Breast epithelium (tissue), 4 donors: Measurements from ENCODE around the gene DIPK1C. TPM values are rescaled to one million over a fixed set of nuclear protein-coding genes. Genes with fewer than 3 reads are reported as not detected.

Experiments used
- DNase-seq, 2 donors: peaks; one replicate each; pipeline ENCODE4 v3.0.0-alpha.2; 2019; ENCODE audit warnings: low spot score in 2 of 2
- H3K27ac ChIP-seq, 2 donors: fragments of 200-600 bp; sonication (generic) in 1 of 2; one replicate each; pipeline ENCODE4 v1.5.1; 2016 to 2019; ENCODE audit warnings: mild to moderate bottlenecking in 1 of 2
- H3K27me3 ChIP-seq, 2 donors: fragments of 200-600 bp; sonication (generic) in 1 of 2; one replicate each; pipeline versions ENCODE4 v1.5.1 to v1.6.0; 2017 to 2019; ENCODE audit warnings: control low read depth in 1 of 2, mild to moderate bottlenecking in 1 of 2
- H3K36me3 ChIP-seq: fragments of 200-600 bp; one replicate; pipeline ENCODE4 v1.5.1; 2019
- H3K4me1 ChIP-seq, 2 donors: fragments of 200-600 bp; sonication (generic); one replicate each; pipeline ENCODE4 v1.5.1; 2016 to 2019; ENCODE audit warnings: control low read depth in 1 of 2
- H3K4me3 ChIP-seq, 3 donors: fragments of 200-600 bp; sonication (generic); 1 replicate in 2 of 3; 2 replicates in 1 of 3; pipeline ENCODE4 v1.5.1; 2016 to 2019; ENCODE audit warnings: mild to moderate bottlenecking in 3 of 3, moderate library complexity in 2 of 3
- H3K9me3 ChIP-seq, 2 donors: fragments of 200-600 bp; sonication (generic) in 1 of 2; one replicate each; pipeline ENCODE4 v1.5.1; 2016 to 2019; ENCODE audit warnings: control low read depth in 1 of 2
- CTCF ChIP-seq, 3 donors: fragments of 450-650 bp; IDR thresholded peaks; one replicate each; pipeline ENCODE4 v1.5.1; 2016 to 2017; ENCODE audit warnings: antibody characterized with exemption in 3 of 3, mild to moderate bottlenecking in 3 of 3, moderate library complexity in 3 of 3
- POLR2A ChIP-seq: fragments of 450-650 bp; IDR thresholded peaks from one replicate; pipeline ENCODE4 v1.6.1; 2016; ENCODE audit warnings: antibody characterized with exemption, mild to moderate bottlenecking, moderate library complexity
- POLR2AphosphoS5 ChIP-seq, 3 donors: sonication (generic); formaldehyde crosslinking; IDR thresholded peaks; one replicate each; pipeline ENCODE4 v1.6.1; 2017; ENCODE audit warnings: antibody characterized with exemption in 3 of 3
- intact Hi-C: fragments of 100-400 bp; cut with DNase I; formaldehyde crosslinking; loops from one replicate; pipeline ENCODE4 v1.15.1; 2023; ENCODE audit warnings: low total_unique reads
- total RNA-seq, 3 donors: library from RNA; depleted of rRNA; stranded (reverse); fragments of >200 nt; gene quantifications; one replicate each; pipeline ENCODE4 v1.1.0, GENCODE V29; 2016

The DIPK1C gene
- total RNA-seq, 3 donors from 2014 or later = 0.16 TPM; not detected in 2

GRCh38 chr18:74477771-74478170, 20.7 kb upstream of the DIPK1C start:
- H3K4me3 ChIP-seq = no peak overlapping the region
- no peaks in the 10 kb centered on the region for H3K27me3 ChIP-seq
- no peaks in the 10 kb centered on the region for H3K9me3 ChIP-seq
- H3K4me1 ChIP-seq = no peaks in the 10 kb centered on the region
- intact Hi-C loops = no loop called here
- H3K27ac ChIP-seq = no peak overlapping the region
- TF ChIP-seq POLR2AphosphoS5 (IDR thresholded peaks at IDR 0.05) (no peak), POLR2A (no peak), CTCF (IDR thresholded peaks at IDR 0.05) (no peak)
- H3K36me3 ChIP-seq = no peaks in the 10 kb centered on the region
- no peak for DNase-seq

GRCh38 chr18:74476140-74476539, 19.0 kb upstream of the DIPK1C start:
- H3K27ac ChIP-seq = no peak overlapping the region
- no peak for DNase-seq
- no peaks in the 10 kb centered on the region for H3K4me1 ChIP-seq
- no peak for TF ChIP-seq POLR2A
- peak in 1 of 3 donors; percentile 11 for TF ChIP-seq CTCF (IDR thresholded peaks at IDR 0.05)
- TF ChIP-seq POLR2AphosphoS5 (IDR thresholded peaks at IDR 0.05) = no peak
- no peaks in the 10 kb centered on the region for H3K9me3 ChIP-seq
- intact Hi-C loops = no loop called here
- H3K4me3 ChIP-seq = no peak overlapping the region
- no peaks in the 10 kb centered on the region for H3K36me3 ChIP-seq
- no peaks in the 10 kb centered on the region for H3K27me3 ChIP-seq

GRCh38 chr18:74473976-74474640, 17.0 kb upstream of the DIPK1C start:
- Histone ChIP-seq H3K27me3 (no peaks in the 10 kb centered on the region), H3K36me3 (no peaks in the 10 kb centered on the region), H3K4me3 (no peak overlapping the region), H3K9me3 (no peaks in the 10 kb centered on the region), H3K4me1 (no peaks in the 10 kb centered on the region), H3K27ac (no peak overlapping the region)
- DNase-seq = no peak
- TF ChIP-seq CTCF (IDR thresholded peaks at IDR 0.05) = no peak
- no peak for TF ChIP-seq POLR2AphosphoS5 (IDR thresholded peaks at IDR 0.05)
- TF ChIP-seq POLR2A = no peak
- intact Hi-C loops = no loop called here

- Histone ChIP-seq H3K4me1 (no peaks in the 10 kb centered on the region), H3K27ac (no peak overlapping the region), H3K9me3 (no peaks in the 10 kb centered on the region), H3K4me3 (no peak overlapping the region), H3K27me3 (no peaks in the 10 kb centered on the region), H3K36me3 (no peaks in the 10 kb centered on the region)
- no peak for DNase-seq
- intact Hi-C loops = no loop called here
- TF ChIP-seq POLR2A (no peak), POLR2AphosphoS5 (IDR thresholded peaks at IDR 0.05) (no peak), CTCF (IDR thresholded peaks at IDR 0.05) (no peak)
Observed at GRCh38 chr18:74472312-74472711, 15.2 kb upstream of the DIPK1C start.

DNA sequence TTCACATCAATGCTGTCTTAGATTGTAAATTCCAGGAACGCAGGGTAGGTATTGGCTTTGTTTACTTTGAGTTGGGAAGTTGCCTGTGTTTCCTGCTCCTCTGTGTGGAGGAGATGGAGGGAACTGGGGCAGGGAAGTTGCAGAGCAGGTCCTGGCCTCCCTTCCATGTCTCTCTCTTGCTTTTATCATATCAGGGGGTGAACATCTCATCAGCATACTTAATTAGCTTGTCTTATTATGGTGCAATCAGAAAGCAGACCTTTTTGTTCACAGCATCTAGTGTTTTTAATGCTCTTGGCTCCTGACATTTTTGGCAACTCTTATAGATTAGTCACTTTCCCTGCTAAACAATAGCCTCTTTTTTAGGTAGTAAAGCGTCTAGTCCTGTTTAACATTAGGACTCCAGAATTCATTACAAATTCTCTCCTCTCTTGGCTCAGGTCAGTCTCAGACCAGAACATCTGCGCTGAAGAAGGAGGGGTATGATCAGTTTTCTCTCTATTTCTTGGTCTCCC, 11.5 kb upstream of the DIPK1C start:
- intact Hi-C loops = loop anchor here (1.0 kb wide), 1 partner anchor 9 kb away; no protein-coding TSS in a partner anchor

More for the DNA sequence above, 11.5 kb upstream of the DIPK1C start:
- H3K27ac ChIP-seq = peak overlapping the region; percentile 41 to 43
- no peaks in the 10 kb centered on the region for H3K36me3 ChIP-seq
- no peak for DNase-seq
- H3K4me3 ChIP-seq = no peak overlapping the region
- TF ChIP-seq POLR2A (no peak), POLR2AphosphoS5 (IDR thresholded peaks at IDR 0.05) (no peak), CTCF (IDR thresholded peaks at IDR 0.05) (no peak)
- H3K27me3 ChIP-seq = no peaks in the 10 kb centered on the region
- H3K4me1 ChIP-seq = no peaks in the 10 kb centered on the region
- H3K9me3 ChIP-seq = no peaks in the 10 kb centered on the region
